ENCODE data around the gene TKTL1. TPM values are rescaled to one million over a fixed set of nuclear protein-coding genes. Genes with fewer than 3 reads are reported as not detected.
"Not testable (repeated sequence)": the region's sequence is repeated elsewhere in the genome, so short reads cannot be mapped to it uniquely, and the experiment has no call there.

TKTL1 gene
- total and polyA plus RNA-seq, 7 experiments from 2014 or later, result 0.58 to 47.7 (median 4.0) TPM

DNA sequence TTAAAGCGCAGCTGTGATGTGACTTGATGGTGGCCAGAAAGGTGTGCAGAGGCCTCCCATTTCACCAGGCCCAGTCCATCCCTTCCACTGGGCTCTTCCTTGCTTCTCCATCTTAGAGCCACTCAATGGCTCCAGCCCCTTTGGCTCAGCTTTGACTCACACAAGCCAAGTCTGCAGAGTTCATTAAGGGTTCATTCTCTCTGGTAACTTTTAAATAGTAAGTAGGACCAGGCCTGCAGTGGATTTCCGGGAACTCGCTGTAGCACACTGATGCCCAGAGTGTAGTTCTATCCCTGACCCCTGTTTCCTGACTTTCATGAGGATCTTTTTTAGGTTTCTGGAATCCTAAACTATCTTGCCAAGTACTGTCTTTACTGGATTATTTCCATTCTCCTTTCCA lies 26.4 kb upstream of the TKTL1 start:
- H3K27ac Mint-ChIP-seq; H3K27me3 Mint-ChIP-seq; H3K9me3 ChIP-seq (ENCODE audit: control insufficient read depth in 2 of 3, low read length in 3 of 3); CTCF ChIA-PET; H3K36me3 ChIP-seq (ENCODE audit: control insufficient read depth in 2 of 3, insufficient read depth in 3 of 3, low read length in 3 of 3); H3K4me3 Mint-ChIP-seq; DNase-seq; POLR2A ChIA-PET; H3K9me3 Mint-ChIP-seq; H3K4me3 ChIP-seq (ENCODE audit: low read length); H3K27me3 ChIP-seq (ENCODE audit: control insufficient read depth in 2 of 2, insufficient read depth in 2 of 2, low read length in 2 of 2); H3K36me3 Mint-ChIP-seq; H3K4me1 Mint-ChIP-seq; H3K4me1 ChIP-seq (ENCODE audit: control insufficient read depth in 2 of 2, insufficient read depth in 2 of 2, low read length in 2 of 2); intact Hi-C loops (cut with micrococcal nuclease); ATAC-seq; H3K27ac ChIP-seq (ENCODE audit: low read depth, low read length): not testable (repeated sequence)

DNA sequence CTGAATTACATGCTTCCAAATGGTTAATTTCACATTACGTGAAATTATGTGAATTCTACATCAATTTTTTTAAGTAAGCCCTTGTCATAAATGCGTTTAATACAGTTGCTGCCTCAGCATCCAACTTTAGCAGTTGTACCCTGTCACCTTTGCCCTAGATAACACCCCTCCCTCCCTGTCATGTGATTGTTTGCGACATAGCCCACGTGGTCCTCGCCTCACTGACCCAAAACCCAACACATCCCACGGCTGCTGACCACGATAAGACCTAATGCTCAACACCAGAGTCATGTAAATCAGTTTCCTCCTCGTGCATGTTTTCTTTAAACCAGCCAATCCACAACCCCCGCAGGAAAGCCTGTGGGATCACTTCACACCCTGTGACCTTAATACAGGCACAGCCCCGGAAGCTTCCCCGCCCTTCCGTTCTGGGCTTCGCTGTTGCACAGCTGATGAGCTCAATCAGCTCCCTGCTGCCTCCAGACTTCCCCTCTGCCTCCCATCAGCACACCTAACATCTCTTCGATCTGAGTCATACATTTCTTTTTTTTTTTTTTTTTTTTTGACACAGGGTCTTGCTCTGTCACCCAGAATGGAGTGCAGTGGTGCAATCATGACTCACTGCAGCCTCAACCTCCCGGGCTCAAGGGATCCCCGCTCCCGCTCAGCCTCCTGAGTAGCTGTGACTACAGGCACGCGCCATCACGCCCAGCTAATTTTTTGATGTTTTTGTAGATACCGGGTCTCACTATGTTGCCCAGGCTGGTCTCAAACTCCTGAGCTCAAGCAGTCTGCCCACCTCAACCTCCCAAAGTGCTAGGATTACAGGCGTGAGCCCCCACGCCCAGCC lies 10.9 kb upstream of the TKTL1 start:
- DNase-seq; H3K4me3 Mint-ChIP-seq; H3K27ac ChIP-seq (ENCODE audit: low read depth, low read length); H3K27ac Mint-ChIP-seq; intact Hi-C loops (cut with micrococcal nuclease); H3K9me3 Mint-ChIP-seq; H3K36me3 Mint-ChIP-seq; H3K9me3 ChIP-seq (ENCODE audit: control insufficient read depth in 2 of 3, low read length in 3 of 3); CTCF ChIA-PET; H3K27me3 Mint-ChIP-seq; H3K36me3 ChIP-seq (ENCODE audit: control insufficient read depth in 2 of 3, insufficient read depth in 3 of 3, low read length in 3 of 3); H3K4me3 ChIP-seq (ENCODE audit: low read length); POLR2A ChIA-PET; H3K4me1 ChIP-seq (ENCODE audit: control insufficient read depth in 2 of 2, insufficient read depth in 2 of 2, low read length in 2 of 2); H3K4me1 Mint-ChIP-seq; H3K27me3 ChIP-seq (ENCODE audit: control insufficient read depth in 2 of 2, insufficient read depth in 2 of 2, low read length in 2 of 2): not testable (repeated sequence)
- peak; percentile 96 for ATAC-seq

DNA sequence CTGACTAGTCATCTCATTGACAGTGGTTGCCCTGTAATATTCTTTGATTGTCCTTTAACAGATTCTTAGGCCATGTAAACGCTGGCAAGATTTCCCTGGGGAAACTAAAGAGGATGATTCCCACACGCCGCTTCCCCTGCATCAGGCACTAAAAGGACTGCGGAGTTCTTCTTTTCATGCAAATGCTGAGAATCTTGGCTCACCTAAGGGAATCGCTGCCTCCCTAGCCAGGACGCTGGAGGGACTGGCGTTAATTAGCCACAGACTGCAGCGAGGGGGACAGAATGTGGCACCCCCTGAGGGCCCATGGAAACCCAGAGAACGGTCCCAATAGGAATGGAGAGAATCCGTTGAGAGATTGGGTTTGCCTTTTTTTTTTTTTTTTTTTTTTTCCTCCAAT lies 9.2 kb upstream of the TKTL1 start:
- H3K9me3 Mint-ChIP-seq; H3K4me3 ChIP-seq (ENCODE audit: low read length); H3K27ac ChIP-seq (ENCODE audit: low read depth, low read length); H3K36me3 ChIP-seq (ENCODE audit: control insufficient read depth in 2 of 3, insufficient read depth in 3 of 3, low read length in 3 of 3); ATAC-seq; POLR2A ChIA-PET; CTCF ChIA-PET; H3K27me3 Mint-ChIP-seq; H3K27ac Mint-ChIP-seq; DNase-seq; H3K36me3 Mint-ChIP-seq; H3K27me3 ChIP-seq (ENCODE audit: control insufficient read depth in 2 of 2, insufficient read depth in 2 of 2, low read length in 2 of 2); intact Hi-C loops (cut with micrococcal nuclease); H3K4me1 Mint-ChIP-seq; H3K4me3 Mint-ChIP-seq; H3K4me1 ChIP-seq (ENCODE audit: control insufficient read depth in 2 of 2, insufficient read depth in 2 of 2, low read length in 2 of 2); H3K9me3 ChIP-seq (ENCODE audit: control insufficient read depth in 2 of 3, low read length in 3 of 3): not testable (repeated sequence)

DNA sequence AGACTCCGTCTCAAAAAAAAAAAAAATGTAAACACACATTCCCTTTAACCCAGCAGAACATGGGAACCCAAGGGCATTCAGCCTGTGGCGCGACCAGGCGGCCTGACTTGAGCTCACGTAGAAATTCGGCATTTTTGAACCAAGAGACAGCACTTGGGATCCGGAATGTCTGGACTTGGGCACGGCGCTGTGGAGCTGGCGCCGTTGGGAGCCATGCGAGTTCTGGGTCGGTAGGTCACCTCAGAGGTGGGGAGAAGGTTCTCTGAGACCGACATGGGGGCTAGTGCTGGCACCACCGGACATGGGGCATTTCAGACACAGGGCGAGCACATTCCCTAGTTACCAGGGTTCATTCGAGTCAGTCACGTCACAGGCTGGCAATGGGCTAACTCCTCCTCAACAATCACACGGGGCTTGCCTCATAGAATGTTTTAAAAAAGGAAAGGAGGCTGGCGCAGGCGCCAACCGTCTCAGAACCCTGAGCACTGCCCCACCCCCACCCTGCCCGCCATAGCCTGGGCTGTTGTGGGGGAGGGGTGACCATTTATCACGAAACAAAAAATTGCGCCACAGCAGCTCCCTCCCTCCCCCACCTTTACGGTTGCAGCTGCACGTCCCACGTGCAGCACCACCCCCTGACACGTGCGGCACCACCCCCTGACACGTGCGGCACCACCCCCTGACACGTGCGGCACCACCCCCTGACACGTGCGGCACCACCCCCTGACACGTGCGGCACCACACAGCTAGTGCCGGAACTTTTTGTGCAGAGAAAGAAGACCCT lies 612 bp upstream of the TKTL1 start, which contains the start of gene TEX28:
TSS of gene TEX28 (minus strand) at position 334 of the 784 bp plus-strand sequence. CDS start 3,007 bp downstream, outside the sequence.
- no peak within 1 kb of the TSS for H3K4me3 Mint-ChIP-seq
- H3K36me3 Mint-ChIP-seq, result no peaks in the 10 kb centered on the region
- Histone ChIP-seq H3K27me3 (ENCODE audit: control insufficient read depth in 2 of 2, insufficient read depth in 2 of 2, low read length in 2 of 2) (no peaks in the 10 kb centered on the region), H3K4me3 (ENCODE audit: low read length) (no peak within 1 kb of the TSS), H3K9me3 (ENCODE audit: control insufficient read depth in 2 of 3, low read length in 3 of 3) (no peaks in the 10 kb centered on the region), H3K27ac (ENCODE audit: low read depth, low read length) (no peak within 1 kb of the TSS), H3K36me3 (ENCODE audit: control insufficient read depth in 2 of 3, insufficient read depth in 3 of 3, low read length in 3 of 3) (no peaks in the 10 kb centered on the region), H3K4me1 (ENCODE audit: control insufficient read depth in 2 of 2, insufficient read depth in 2 of 2, low read length in 2 of 2) (no peaks in the 10 kb centered on the region)
- POLR2A ChIA-PET, result no interaction called here
- H3K27me3 Mint-ChIP-seq, result no peaks in the 10 kb centered on the region
- CTCF ChIA-PET, result no interaction called here
- ATAC-seq (no peak), DNase-seq (no peak)
- H3K4me1 Mint-ChIP-seq, result peaks cover 0 to 3% (median 0%) of the 10 kb centered on the region in 7 donors
- H3K27ac Mint-ChIP-seq, result no peak within 1 kb of the TSS
- intact Hi-C loops (cut with micrococcal nuclease), result no loop called here
- peaks cover 0 to 1% (median 0%) of the 10 kb centered on the region in 11 donors for H3K9me3 Mint-ChIP-seq

DNA sequence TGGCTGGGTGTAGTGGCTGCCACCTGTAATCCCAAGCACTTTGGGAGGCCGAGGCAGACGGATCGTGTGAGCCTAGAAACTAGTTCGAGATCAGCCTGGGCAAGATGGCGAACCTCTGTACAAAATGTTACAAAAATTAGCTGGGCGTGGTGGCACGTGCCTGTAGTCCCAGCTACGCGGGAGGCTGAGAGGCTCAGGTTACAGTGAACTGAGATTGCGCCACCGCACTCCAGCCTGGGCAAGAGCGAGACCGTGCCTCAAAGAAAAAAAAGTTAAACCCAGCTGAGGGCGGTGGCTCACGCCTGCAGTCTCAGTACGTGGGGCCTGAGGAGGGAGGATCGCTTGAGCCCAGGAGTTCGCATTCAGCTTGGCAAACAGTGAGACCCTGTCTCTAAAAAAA lies 1.1 kb downstream of the TKTL1 start:
- no peaks in the 10 kb centered on the region for H3K4me1 ChIP-seq (ENCODE audit: control insufficient read depth in 2 of 2, insufficient read depth in 2 of 2, low read length in 2 of 2)
- no peak overlapping the region for H3K27ac ChIP-seq (ENCODE audit: low read depth, low read length)
- ChIA-PET CTCF (no interaction called here), POLR2A (no interaction called here)
- H3K9me3 Mint-ChIP-seq, result peaks cover 0 to 1% (median 0%) of the 10 kb centered on the region in 11 donors
- DNase-seq, result no peak
- intact Hi-C loops (cut with micrococcal nuclease), result no loop called here
- ATAC-seq, result no peak
- no peak overlapping the region for H3K4me3 Mint-ChIP-seq
- no peaks in the 10 kb centered on the region for H3K36me3 ChIP-seq (ENCODE audit: control insufficient read depth in 2 of 3, insufficient read depth in 3 of 3, low read length in 3 of 3)
- H3K4me1 Mint-ChIP-seq, result peaks cover 0 to 3% (median 0%) of the 10 kb centered on the region in 7 donors
- no peaks in the 10 kb centered on the region for H3K27me3 ChIP-seq (ENCODE audit: control insufficient read depth in 2 of 2, insufficient read depth in 2 of 2, low read length in 2 of 2)
- peak overlapping the region in 1 of 9 donors; percentile 59 for H3K27ac Mint-ChIP-seq
- H3K9me3 ChIP-seq (ENCODE audit: control insufficient read depth in 2 of 3, low read length in 3 of 3), result no peaks in the 10 kb centered on the region
- no peak overlapping the region for H3K4me3 ChIP-seq (ENCODE audit: low read length)
- H3K36me3 Mint-ChIP-seq, result no peaks in the 10 kb centered on the region
- peaks cover 0 to 2% (median 0%) of the 10 kb centered on the region in 5 donors for H3K27me3 Mint-ChIP-seq

DNA sequence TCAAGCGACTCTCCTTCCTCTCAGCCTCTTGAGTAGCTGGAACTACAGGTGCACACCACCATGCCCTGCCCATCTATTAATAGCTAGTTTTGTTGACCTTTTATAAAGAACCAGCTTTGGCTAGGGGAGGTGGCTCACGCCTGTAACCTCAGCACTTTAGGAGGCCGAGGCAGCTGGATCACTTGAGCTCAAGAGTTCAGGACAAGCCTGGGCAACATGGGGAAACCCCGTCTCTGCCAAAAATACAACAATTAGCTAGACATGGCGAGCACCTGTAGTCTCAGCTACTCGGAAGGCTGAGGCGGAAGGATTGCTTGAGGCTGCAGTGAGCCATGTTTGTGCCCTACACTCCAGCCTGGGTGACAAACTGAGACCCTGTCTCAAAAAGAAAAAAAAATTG lies 2.7 kb downstream of the TKTL1 start:
- ChIA-PET POLR2A (no interaction called here), CTCF (interaction anchor here (1.7 kb wide), 1 partner anchor 11 kb away, joined by 5 read pairs; no protein-coding TSS in a partner anchor)
- Mint-ChIP-seq H3K27ac (no peak overlapping the region), H3K9me3 (peaks cover 0 to 1% (median 0%) of the 10 kb centered on the region in 11 donors), H3K27me3 (peaks cover 0 to 2% (median 0%) of the 10 kb centered on the region in 5 donors), H3K4me3 (no peak overlapping the region), H3K4me1 (peaks cover 0 to 3% (median 0%) of the 10 kb centered on the region in 7 donors), H3K36me3 (no peaks in the 10 kb centered on the region)
- Histone ChIP-seq H3K9me3 (ENCODE audit: control insufficient read depth in 2 of 3, low read length in 3 of 3) (no peaks in the 10 kb centered on the region), H3K27me3 (ENCODE audit: control insufficient read depth in 2 of 2, insufficient read depth in 2 of 2, low read length in 2 of 2) (no peaks in the 10 kb centered on the region), H3K4me3 (ENCODE audit: low read length) (no peak overlapping the region), H3K4me1 (ENCODE audit: control insufficient read depth in 2 of 2, insufficient read depth in 2 of 2, low read length in 2 of 2) (no peaks in the 10 kb centered on the region), H3K27ac (ENCODE audit: low read depth, low read length) (no peak overlapping the region), H3K36me3 (ENCODE audit: control insufficient read depth in 2 of 3, insufficient read depth in 3 of 3, low read length in 3 of 3) (no peaks in the 10 kb centered on the region)
- DNase-seq (no peak), ATAC-seq (no peak)
- intact Hi-C loops (cut with micrococcal nuclease), result no loop called here

All from naive thymus-derived CD4-positive, alpha-beta T cell (primary cell).